Measurements from ENCODE around the gene PKMYT1. TPM values are rescaled to one million over a fixed set of nuclear protein-coding genes. Genes with fewer than 3 reads are reported as not detected.

Gene PKMYT1
- total RNA-seq, 2 experiments from 2014 or later = 118 to 124 TPM

DNA sequence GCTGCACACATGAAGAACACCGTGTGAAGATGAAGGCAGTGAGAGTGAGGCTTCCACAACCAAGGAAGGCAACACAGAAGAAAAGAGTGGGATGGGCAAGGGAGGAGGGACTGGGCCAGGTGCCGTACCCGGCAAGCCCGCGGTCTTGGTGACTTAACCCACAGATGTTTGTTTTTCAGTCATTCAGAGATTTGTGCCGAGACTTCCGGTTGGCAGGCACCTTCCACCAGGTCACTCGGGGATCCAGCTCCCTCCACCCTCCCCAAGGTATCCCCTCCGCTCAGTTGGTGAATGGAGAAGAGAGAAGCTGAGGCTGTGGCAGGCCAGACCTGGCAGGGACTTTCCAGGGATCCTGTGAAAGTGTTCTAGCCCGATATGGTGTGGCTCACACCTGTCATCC, 21.0 kb downstream of the PKMYT1 start:
- Mint-ChIP-seq H3K27me3 (peaks cover 35% of the 10 kb centered on the region), H3K4me3 (no peak overlapping the region), H3K4me1 (peaks cover 12% of the 10 kb centered on the region), H3K27ac (no peak overlapping the region), H3K36me3 (ENCODE audit: low read depth) (no peaks in the 10 kb centered on the region), H3K9me3 (no peaks in the 10 kb centered on the region)
- CTCF ChIA-PET = interaction anchor here (1.5 to 2.1 kb wide), 2 partner anchors 11 to 32 kb away, joined by 7 to 8 read pairs; no protein-coding TSS in a partner anchor
- no peak for DNase-seq
- POLR2A ChIA-PET = interaction anchor here (1.1 kb wide), 1 partner anchor 21 kb away, joined by 3 read pairs; the partner anchor contains the start of gene PKMYT1

DNA sequence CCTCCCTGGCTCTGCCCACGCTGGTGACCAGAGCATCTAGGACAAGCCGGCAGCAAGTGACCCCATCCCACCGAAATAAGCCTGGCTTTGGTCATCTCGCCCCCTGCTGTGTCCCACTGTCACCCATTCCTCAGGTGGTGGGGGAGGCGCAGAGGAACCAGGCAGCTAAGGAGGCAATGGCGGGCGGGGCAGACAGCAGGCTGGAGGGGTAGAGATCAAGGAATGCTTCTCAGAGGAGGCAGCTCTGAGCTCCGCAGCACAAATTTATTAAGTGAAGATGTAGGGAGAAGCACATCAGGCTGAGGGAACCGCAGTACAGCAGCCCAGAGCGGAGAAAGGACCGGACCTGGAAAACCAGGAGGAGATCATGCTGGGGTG, 23.7 kb downstream of the PKMYT1 start:
- no peaks in the 10 kb centered on the region for H3K36me3 Mint-ChIP-seq (ENCODE audit: low read depth)
- H3K27ac Mint-ChIP-seq = no peak overlapping the region
- no peaks in the 10 kb centered on the region for H3K9me3 Mint-ChIP-seq
- no peak overlapping the region for H3K4me3 Mint-ChIP-seq
- ChIA-PET CTCF (no interaction called here), POLR2A (interaction anchor here (0.7 kb wide), 1 partner anchor 74 kb away, joined by 3 read pairs; the partner anchor contains the start of gene FLYWCH2)
- peaks cover under 1% of the 10 kb centered on the region for H3K4me1 Mint-ChIP-seq
- peaks cover 18% of the 10 kb centered on the region for H3K27me3 Mint-ChIP-seq
- no peak for DNase-seq

DNA sequence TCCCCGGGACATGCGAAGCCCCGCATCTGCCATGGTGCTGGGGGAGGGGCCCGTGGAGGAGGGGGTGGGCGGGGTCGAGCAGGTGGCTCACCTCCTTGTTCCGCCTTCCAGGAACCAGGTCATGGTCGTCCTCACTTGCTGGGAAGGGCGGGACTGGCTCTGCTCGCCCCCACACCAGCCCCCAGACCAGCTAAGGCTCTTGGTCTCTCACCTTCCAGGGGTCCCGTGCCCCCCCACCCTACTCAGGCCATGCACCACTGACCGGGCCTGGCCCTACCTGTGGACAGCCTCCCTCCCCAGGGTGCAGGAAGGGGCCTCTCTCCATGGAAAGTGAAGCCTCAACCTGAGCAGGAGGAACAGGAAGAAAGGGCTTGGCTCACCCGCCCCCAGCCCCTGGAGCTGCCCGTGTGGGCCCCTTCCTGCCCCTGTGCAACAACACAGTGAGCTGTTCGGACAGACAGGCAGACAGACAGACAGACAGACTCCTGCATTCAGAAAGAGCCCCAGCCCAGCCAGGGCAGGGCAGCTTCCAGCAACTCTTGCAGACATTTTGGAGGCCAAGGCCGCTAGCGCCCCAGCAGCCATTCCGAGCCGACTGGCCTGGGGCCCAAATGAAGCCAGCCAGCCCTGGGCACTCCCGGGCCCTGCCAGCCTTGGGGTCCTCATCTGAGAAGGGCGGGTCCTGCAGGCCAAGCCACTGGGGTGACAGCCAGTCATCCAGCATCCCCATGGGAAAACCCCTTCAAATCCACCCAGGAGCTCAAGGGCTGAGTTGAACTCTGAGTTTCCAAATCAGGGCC, 24.3 kb downstream of the PKMYT1 start:
- Mint-ChIP-seq H3K27me3 (peaks cover 18% of the 10 kb centered on the region), H3K4me1 (no peaks in the 10 kb centered on the region), H3K36me3 (ENCODE audit: low read depth) (no peaks in the 10 kb centered on the region), H3K9me3 (no peaks in the 10 kb centered on the region), H3K27ac (no peak overlapping the region), H3K4me3 (no peak overlapping the region)
- POLR2A ChIA-PET = interaction anchor here (0.7 kb wide), 2 partner anchors 14 to 73 kb away, joined by 3 read pairs; partner anchors contain the start of gene FLYWCH2
- DNase-seq = no peak
- CTCF ChIA-PET = no interaction called here

DNA sequence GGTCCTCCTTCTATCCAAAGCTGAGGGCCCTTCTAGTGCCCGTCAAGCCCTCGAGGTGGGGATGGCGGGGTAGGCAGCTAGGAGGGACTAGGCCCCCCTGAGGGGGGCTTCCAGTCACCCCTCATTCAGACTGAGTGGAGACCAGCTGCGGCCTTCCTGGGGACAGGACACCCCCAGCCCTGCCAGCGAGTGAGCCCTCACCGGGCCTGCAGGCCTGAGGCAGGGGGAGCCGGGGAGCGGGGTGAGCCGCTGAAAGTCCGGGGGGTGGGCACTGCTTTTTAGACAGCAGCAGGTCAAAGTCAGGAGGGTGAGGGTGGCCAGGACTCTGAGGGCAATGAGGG, 24.8 kb downstream of the PKMYT1 start:
- H3K4me3 Mint-ChIP-seq = no peak overlapping the region
- CTCF ChIA-PET = no interaction called here
- H3K36me3 Mint-ChIP-seq (ENCODE audit: low read depth) = no peaks in the 10 kb centered on the region
- H3K9me3 Mint-ChIP-seq = no peaks in the 10 kb centered on the region
- H3K27ac Mint-ChIP-seq = no peak overlapping the region
- peaks cover 18% of the 10 kb centered on the region for H3K27me3 Mint-ChIP-seq
- POLR2A ChIA-PET = interaction anchor here (0.7 kb wide), 1 partner anchor 14 kb away, joined by 3 read pairs; no protein-coding TSS in a partner anchor
- no peak for DNase-seq
- no peaks in the 10 kb centered on the region for H3K4me1 Mint-ChIP-seq

DNA sequence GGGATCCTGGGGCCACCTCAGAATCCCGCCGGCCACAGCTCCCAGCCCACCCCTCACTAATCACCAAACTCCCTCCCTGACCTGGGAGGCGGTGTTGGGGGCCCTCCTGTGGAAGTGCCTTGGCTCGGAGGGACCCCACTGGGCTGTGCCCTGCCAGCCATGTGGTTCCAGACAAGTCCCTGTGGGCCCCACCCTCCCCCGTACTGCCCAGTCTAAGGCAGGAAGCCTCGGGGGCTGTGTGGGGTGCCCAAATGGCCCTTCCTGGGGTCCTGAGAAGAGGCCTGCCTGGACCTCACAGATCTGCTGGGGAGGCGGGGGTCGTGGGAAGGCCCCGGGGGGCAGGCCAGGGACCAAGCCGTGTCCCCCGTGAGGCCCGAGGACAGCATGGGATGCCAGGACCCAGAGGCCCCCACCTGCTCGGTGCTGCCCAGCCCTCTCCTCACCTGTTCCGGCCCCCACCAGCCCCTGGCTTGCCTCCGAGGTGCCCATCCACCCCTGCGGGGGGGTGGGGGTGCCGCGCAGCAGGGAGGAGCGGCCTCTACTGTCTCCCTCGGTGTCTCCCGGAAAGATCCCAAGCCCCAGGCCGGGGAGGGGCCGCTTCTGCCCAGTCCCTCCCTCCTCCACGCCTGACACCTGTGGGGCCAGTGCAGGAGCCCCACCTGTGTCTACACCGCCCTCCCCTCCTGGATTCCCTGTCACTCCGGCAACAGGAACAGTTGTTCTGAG, 25.4 kb downstream of the PKMYT1 start:
- Mint-ChIP-seq H3K27me3 (peaks cover 13% of the 10 kb centered on the region), H3K4me3 (no peak overlapping the region), H3K9me3 (no peaks in the 10 kb centered on the region)

DNA sequence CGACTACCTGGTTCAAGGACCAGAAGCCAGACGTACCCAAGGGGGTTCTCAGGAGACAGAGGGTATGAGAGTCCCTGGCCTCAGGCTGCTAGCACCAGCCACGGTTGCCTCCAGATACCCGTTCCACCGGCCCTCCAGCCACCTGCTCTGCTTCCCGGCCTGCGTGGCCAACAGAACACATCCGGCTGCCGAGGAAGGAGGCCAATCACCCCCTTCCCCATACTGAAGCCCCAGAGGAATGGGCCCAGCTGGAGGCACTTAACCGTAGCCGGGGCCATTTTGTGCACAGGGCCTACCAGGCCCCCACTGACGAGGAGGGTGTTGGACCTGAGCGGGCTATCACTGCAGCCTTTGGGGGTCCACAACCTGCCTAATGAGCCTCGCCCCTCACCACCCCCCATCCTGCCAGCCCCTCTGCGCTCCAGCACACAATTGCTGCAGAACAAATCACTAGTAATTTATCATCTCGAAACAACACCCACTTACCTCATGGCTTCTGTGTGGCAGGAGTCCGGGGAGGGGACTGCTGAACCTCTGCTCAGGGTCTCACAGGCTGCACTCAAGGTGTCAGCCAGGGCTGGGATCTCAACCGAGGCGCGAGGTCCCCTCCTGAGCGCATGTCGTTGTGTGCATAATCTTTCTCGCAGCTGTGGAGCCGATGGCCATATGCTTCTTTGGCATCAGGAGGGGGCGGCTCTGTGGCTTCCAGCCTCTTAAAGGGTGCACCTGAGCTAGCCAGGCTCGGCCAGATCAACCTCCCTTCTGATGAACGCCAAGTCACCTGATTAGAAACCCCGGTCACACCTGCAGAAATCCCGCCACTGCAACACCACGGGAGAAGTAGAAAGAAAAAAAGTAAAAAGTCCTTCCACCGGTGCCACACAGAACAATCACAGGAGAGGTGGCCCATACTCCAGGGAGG, 26.3 kb downstream of the PKMYT1 start:
- peaks cover 12% of the 10 kb centered on the region for H3K27me3 Mint-ChIP-seq
- ChIA-PET POLR2A (no interaction called here), CTCF (interaction anchor here (0.5 to 2.5 kb wide), 2 partner anchors 9 to 638 kb away, joined by 4 to 9 read pairs; no protein-coding TSS in a partner anchor)
- DNase-seq = no peak
- no peak overlapping the region for H3K27ac Mint-ChIP-seq
- peaks cover 3% of the 10 kb centered on the region for H3K36me3 Mint-ChIP-seq (ENCODE audit: low read depth)
- no peak overlapping the region for H3K4me3 Mint-ChIP-seq
- no peaks in the 10 kb centered on the region for H3K9me3 Mint-ChIP-seq
- no peaks in the 10 kb centered on the region for H3K4me1 Mint-ChIP-seq

More for the DNA sequence above, 25.4 kb downstream of the PKMYT1 start:
- no peak for DNase-seq
- no peaks in the 10 kb centered on the region for H3K4me1 Mint-ChIP-seq
- no peak overlapping the region for H3K27ac Mint-ChIP-seq
- ChIA-PET POLR2A (no interaction called here), CTCF (interaction anchor here (0.6 kb wide), 1 partner anchor 138 kb away, joined by 3 read pairs; the partner anchor contains the start of gene PRSS21)
- H3K36me3 Mint-ChIP-seq (ENCODE audit: low read depth) = no peaks in the 10 kb centered on the region

DNA sequence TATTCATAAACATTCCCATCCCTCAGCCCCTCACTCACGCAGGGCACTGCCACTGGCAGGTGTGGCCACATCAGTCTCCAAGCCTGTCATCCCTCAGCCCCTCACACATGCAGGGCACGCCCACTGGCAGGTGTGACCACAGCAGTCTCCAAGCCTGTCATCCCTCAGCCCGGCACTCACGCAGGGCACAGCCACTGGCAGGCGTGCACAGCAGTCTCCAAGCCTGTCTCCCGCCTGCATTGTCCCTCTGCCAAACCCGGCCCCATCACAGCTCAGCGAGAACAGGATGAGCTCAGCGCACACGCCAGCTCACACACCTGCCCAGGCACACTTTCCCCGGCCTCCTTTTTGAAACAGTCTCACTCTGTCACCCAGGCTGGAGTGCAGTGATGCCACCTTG, 27.6 kb downstream of the PKMYT1 start:
- no peak overlapping the region for H3K27ac Mint-ChIP-seq
- ChIA-PET CTCF (interaction anchor here (2.5 kb wide), 1 partner anchor 10 kb away, joined by 9 read pairs; no protein-coding TSS in a partner anchor), POLR2A (no interaction called here)
- peaks cover 12% of the 10 kb centered on the region for H3K27me3 Mint-ChIP-seq
- H3K36me3 Mint-ChIP-seq (ENCODE audit: low read depth) = peaks cover 3% of the 10 kb centered on the region
- DNase-seq = no peak
- H3K4me3 Mint-ChIP-seq = no peak overlapping the region
- no peaks in the 10 kb centered on the region for H3K4me1 Mint-ChIP-seq
- H3K9me3 Mint-ChIP-seq = no peaks in the 10 kb centered on the region

DNA sequence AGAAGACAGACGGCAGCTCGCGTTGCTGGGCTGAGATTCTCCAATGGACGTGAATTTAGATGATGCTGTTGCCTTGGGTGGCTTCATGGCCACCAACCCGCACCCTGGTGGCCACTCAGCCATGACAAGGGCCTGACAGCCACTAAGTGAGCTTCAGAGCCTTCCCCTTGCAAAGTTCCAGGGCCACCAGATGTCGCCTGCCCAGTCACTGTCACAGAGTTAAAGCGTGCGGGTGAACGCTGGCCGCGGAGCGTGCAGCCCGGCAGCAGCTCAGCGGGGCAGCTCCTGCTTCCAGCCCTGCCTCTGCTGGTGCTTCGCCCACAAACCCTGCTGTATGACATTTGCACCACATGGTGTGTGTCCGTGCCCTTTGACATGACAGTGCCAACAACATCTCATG, 29.5 kb downstream of the PKMYT1 start:
- Mint-ChIP-seq H3K27me3 (peaks cover 3% of the 10 kb centered on the region), H3K27ac (no peak overlapping the region), H3K36me3 (ENCODE audit: low read depth) (peaks cover 6% of the 10 kb centered on the region), H3K4me1 (no peaks in the 10 kb centered on the region), H3K9me3 (no peaks in the 10 kb centered on the region), H3K4me3 (no peak overlapping the region)
- DNase-seq = no peak
- CTCF ChIA-PET = no interaction called here
- POLR2A ChIA-PET = no interaction called here

DNA sequence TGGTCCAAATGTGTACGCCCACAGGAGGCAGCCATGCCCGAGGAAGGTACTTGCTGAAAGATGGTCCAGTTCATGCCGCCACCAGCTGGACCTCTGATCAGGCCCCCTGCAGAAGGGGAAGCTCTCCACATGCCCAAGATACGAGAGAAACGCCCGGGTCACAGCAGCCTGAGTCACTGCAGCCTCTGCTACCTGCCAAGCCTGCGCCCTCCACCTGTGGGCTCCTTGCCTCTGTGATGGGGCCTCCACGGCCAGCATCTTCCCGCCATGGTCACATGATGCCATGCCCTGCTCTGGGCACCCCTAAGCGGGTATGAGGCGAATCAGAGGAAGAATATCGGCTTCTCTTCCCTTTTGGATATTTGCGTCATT, 29.9 kb downstream of the PKMYT1 start:
- Mint-ChIP-seq H3K27me3 (peaks cover 3% of the 10 kb centered on the region), H3K9me3 (no peaks in the 10 kb centered on the region), H3K27ac (no peak overlapping the region), H3K36me3 (ENCODE audit: low read depth) (peaks cover 6% of the 10 kb centered on the region), H3K4me1 (no peaks in the 10 kb centered on the region), H3K4me3 (no peak overlapping the region)
- ChIA-PET POLR2A (no interaction called here), CTCF (no interaction called here)
- DNase-seq = no peak

DNA sequence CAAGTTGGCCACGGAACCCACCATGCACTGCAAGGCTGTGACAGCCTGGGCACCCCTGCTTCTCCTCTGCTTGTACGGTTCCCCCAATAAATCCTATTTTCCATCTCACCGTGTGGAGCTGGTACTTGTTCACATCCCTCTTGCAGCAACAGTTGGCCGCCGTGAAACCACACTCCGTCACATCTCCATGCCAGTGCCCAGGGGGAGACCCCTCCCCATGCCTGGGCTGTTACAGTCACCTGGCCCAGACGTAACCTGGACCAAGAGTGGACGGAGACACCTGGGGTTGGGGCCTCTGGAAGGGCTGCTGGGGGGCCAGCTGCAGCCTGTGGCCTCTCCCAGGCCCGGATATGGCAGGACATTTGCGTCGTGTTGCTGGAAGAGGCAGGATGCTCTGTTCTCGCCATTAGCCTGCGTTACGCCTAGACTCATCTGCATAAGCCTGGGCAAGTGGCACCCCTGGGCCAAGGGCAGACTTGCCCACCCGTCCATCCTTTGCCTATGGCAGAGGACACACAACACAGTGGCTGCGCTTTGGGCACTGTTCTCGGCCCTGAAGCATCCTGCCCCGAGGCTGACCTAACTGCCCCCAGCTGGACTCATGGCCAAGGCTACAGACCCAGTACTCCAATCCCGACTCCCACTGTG, 30.4 kb downstream of the PKMYT1 start:
- POLR2A ChIA-PET = no interaction called here
- no peak for DNase-seq
- Mint-ChIP-seq H3K27ac (no peak overlapping the region), H3K27me3 (peaks cover 3% of the 10 kb centered on the region), H3K4me3 (no peak overlapping the region), H3K9me3 (no peaks in the 10 kb centered on the region), H3K36me3 (ENCODE audit: low read depth) (peaks cover 6% of the 10 kb centered on the region), H3K4me1 (no peaks in the 10 kb centered on the region)
- CTCF ChIA-PET = no interaction called here

DNA sequence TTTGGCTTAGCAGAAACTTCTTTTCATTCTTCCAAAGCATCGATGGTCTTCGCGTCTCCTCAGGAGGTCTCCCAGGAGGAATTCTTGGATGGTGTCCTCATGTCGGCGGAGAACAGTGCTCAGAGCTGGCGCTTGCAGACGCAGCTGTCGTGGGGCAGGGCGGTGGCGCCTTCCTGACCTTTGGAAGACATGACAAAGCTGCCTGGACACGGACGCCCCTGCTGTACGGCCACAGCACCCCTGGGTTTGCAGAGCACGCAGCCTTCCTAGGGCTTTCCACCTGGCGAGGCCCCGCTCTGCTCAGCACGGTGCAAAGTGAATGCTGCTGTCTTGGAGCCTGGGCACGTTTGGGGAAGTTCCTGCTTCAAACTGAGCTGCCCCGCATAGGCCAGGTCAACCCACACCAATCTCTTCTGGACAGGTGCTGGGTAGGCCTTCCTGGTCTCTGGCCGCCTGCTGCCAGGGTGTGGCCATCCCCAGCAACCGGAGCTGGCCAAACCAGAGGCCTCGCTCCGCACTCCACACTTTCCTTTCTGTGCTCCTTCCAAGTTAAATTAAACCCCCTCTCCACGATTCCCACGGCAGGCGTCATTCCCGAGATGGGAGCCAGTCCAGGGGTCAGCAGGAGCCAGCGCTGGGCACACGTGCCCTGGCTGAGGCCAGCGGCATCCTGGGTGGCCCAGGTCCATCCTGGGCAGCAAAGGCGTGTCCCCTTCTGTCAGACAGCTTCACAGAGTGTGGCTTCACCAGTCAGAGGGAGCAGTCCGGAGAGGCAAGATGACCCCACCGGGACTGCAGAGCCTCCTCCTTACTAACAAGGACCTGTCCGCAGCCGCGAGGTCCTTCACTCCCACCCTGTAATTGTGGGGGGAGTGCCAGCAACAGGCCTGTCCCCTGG, 31.2 kb downstream of the PKMYT1 start:
- ChIA-PET CTCF (no interaction called here), POLR2A (no interaction called here)
- no peaks in the 10 kb centered on the region for H3K9me3 Mint-ChIP-seq
- no peak overlapping the region for H3K27ac Mint-ChIP-seq
- peaks cover 6% of the 10 kb centered on the region for H3K36me3 Mint-ChIP-seq (ENCODE audit: low read depth)
- H3K27me3 Mint-ChIP-seq = peaks cover 3% of the 10 kb centered on the region
- no peak for DNase-seq
- no peaks in the 10 kb centered on the region for H3K4me1 Mint-ChIP-seq
- H3K4me3 Mint-ChIP-seq = no peak overlapping the region

DNA sequence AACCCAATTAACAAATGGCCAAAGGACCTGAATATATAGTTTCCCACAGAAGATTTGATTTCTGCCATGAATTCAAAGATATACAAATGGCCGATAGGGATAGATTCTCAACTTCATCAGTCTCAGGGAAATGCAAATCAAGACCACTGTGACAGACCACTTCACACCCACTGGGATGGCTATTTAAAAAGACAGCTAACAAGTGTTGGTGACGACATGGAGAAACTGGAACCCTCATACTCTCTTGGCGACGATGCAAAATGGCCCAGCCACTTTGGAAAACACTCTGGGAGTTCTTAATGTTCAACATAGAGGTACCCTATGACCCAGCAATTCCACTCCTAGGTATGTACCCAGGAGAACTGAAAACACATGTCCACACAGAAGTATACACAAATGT, 33.6 kb downstream of the PKMYT1 start:
- DNase-seq = no peak
- ChIA-PET CTCF (no interaction called here), POLR2A (no interaction called here)
- Mint-ChIP-seq H3K27ac (no peak overlapping the region), H3K36me3 (ENCODE audit: low read depth) (peaks cover 18% of the 10 kb centered on the region), H3K4me1 (no peaks in the 10 kb centered on the region), H3K9me3 (no peaks in the 10 kb centered on the region), H3K4me3 (no peak overlapping the region), H3K27me3 (no peaks in the 10 kb centered on the region)

Data from activated CD4-positive, alpha-beta memory T cell treated with anti-CD3 and anti-CD28 coated beads, Interleukin-2, amount 10 ng/mL, durations not matched to agents 7 days and 5 days (primary cell).